HL-60/S4 treated with retinoic acid at 250 ng/mL for 4 days and 3 days (cell line): ENCODE data around the gene ASCL2.

ENCODE experiments used
- in situ Hi-C: fragments of 300-500 bp; cut with MboI; formaldehyde crosslinking; loops from 2 replicates; pipeline ENCODE4 v1.7.0; 2022; ENCODE audit warnings: low sequenced_read_pairs

Gene ASCL2

GRCh38 chr11:2270322-2271076 is at the start of gene ASCL2:
ASCL2 (minus strand) TSS chr11:2270588; CDS start chr11:2270332, 256 bp downstream.
- in situ Hi-C loops = no loop called here

GRCh38 chr11:2319791-2320472 is 49.5 kb upstream of the ASCL2 start:
- in situ Hi-C loops = loop anchor here (10.0 kb wide), 1 partner anchor 95 kb away; no protein-coding TSS in a partner anchor

GRCh38 chr11:2318707-2319106 is 48.3 kb upstream of the ASCL2 start:
- in situ Hi-C loops = loop anchor here (10.0 kb wide), 1 partner anchor 96 kb away; no protein-coding TSS in a partner anchor

- in situ Hi-C loops = loop anchor here (10.0 kb wide), 1 partner anchor 97 kb away; no protein-coding TSS in a partner anchor
Observed at GRCh38 chr11:2318123-2318522, 47.7 kb upstream of the ASCL2 start.

GRCh38 chr11:2317354-2318050 is 47.1 kb upstream of the ASCL2 start:
- in situ Hi-C loops = loop anchor here (10.0 kb wide), 1 partner anchor 97 kb away; no protein-coding TSS in a partner anchor

- in situ Hi-C loops = loop anchor here (10.0 kb wide), 1 partner anchor 98 kb away; no protein-coding TSS in a partner anchor
Observed at GRCh38 chr11:2316963-2317244, 46.5 kb upstream of the ASCL2 start.

- in situ Hi-C loops = loop anchor here (10.0 kb wide), 1 partner anchor 98 kb away; no protein-coding TSS in a partner anchor
Observed at GRCh38 chr11:2316169-2316962, 46.0 kb upstream of the ASCL2 start.

GRCh38 chr11:2315395-2316168 is 45.2 kb upstream of the ASCL2 start:
- in situ Hi-C loops = loop anchor here (10.0 kb wide), 1 partner anchor 99 kb away; no protein-coding TSS in a partner anchor

GRCh38 chr11:2314525-2315394 is 44.4 kb upstream of the ASCL2 start:
- in situ Hi-C loops = loop anchor here (10.0 kb wide), 1 partner anchor 100 kb away; no protein-coding TSS in a partner anchor

GRCh38 chr11:2314136-2314524 is 43.7 kb upstream of the ASCL2 start:
- in situ Hi-C loops = loop anchor here (10.0 kb wide), 1 partner anchor 101 kb away; no protein-coding TSS in a partner anchor

GRCh38 chr11:2313051-2313951 is 42.9 kb upstream of the ASCL2 start:
- in situ Hi-C loops = loop anchor here (10.0 kb wide), 1 partner anchor 102 kb away; no protein-coding TSS in a partner anchor

GRCh38 chr11:2312232-2313042 is 42.0 kb upstream of the ASCL2 start:
- in situ Hi-C loops = loop anchor here (10.0 kb wide), 1 partner anchor 102 kb away; no protein-coding TSS in a partner anchor

GRCh38 chr11:2311353-2312133 is 41.2 kb upstream of the ASCL2 start:
- in situ Hi-C loops = loop anchor here (10.0 kb wide), 1 partner anchor 103 kb away; no protein-coding TSS in a partner anchor

GRCh38 chr11:2310786-2311352 is 40.5 kb upstream of the ASCL2 start:
- in situ Hi-C loops = loop anchor here (10.0 kb wide), 1 partner anchor 104 kb away; no protein-coding TSS in a partner anchor

GRCh38 chr11:2310073-2310785 is 39.8 kb upstream of the ASCL2 start:
- in situ Hi-C loops = loop anchor here (10.0 kb wide), 1 partner anchor 105 kb away; no protein-coding TSS in a partner anchor
